Pancreas (tissue), 10 donors: ENCODE measurements around the gene CMKLR1. TPM values are rescaled to one million over a fixed set of nuclear protein-coding genes. Genes with fewer than 3 reads are reported as not detected.

Source experiments
- ATAC-seq, 4 donors: fragments of 200-7000 bp; cut with Tn5 transposase; one replicate each; pipeline versions ENCODE4 v1.8.0 to v1.9.1; 2020; ENCODE audit warnings: mild to moderate bottlenecking in 4 of 4, moderate library complexity in 4 of 4
- DNase-seq, 6 donors: peaks; one replicate each; pipeline ENCODE4 v3.0.0-alpha.2; 2020
- FAIRE-seq: peaks from 2 replicates; lab custom pipeline; 2012; peaks lifted over from hg19 to GRCh38; lab: Jason Lieb, UNC
- H3K27ac ChIP-seq, 4 donors: fragments of 200-600 bp; sonication (generic); 1 replicate in 3 of 4; 2 replicates in 1 of 4; pipeline versions ENCODE4 v1.5.0 to v1.8.0; 2020
- H3K27me3 ChIP-seq, 4 donors: fragments of 200-600 bp; one replicate each; pipeline ENCODE4 v1.8.0; 2021
- H3K36me3 ChIP-seq, 3 donors: fragments of 200-600 bp; sonication (generic) in 1 of 3; one replicate each; pipeline versions ENCODE4 v1.5.0 to v1.8.0; 2020 to 2021
- H3K4me1 ChIP-seq, 3 donors: fragments of 200-600 bp; one replicate each; pipeline ENCODE4 v1.8.0; 2021
- H3K4me3 ChIP-seq, 4 donors: fragments of 200-600 bp; sonication (generic) in 2 of 4; one replicate each; pipeline versions ENCODE4 v1.5.0 to v1.8.0; 2020 to 2021
- H3K9me3 ChIP-seq, 4 donors: fragments of 200-600 bp; one replicate each; pipeline ENCODE4 v1.8.0; 2021
- WGBS, 2 donors: extraction: QIAGEN DNeasy Blood & Tissue Kit; methylation state at CpG; one replicate each; pipeline ENCODE4 v1.1.7; 2013; 5-methylcytosine and 5-hydroxymethylcytosine counted together
- intact Hi-C, 3 donors: fragments of 100-400 bp; cut with DNase I; formaldehyde crosslinking; loops; one replicate each; pipeline versions ENCODE4 v1.11.1 to v1.14.2; 2022
- polyA plus RNA-seq, 2 donors: library from polyadenylated mRNA; stranded (reverse); fragments of 200-250 nt; gene quantifications; one replicate each; pipeline ENCODE4 v1.2.3, GENCODE V29; 2013
- total RNA-seq, 6 donors: library from RNA; stranded (reverse); fragmentation: NEBNext Ultra II Directional in 4 of 6; extraction: Animal tissue kit (Norgen Biotek cat#: 25700) in 4 of 6; gene quantifications; one replicate each; pipeline versions ENCODE4 v1.2.1 to v1.2.4, GENCODE V29; 2021 to 2023
- TF ChIP-seq, protein P1 (sequence below), 4 donors: fragments of 200-600 bp; sonication (generic) in 3 of 4; IDR thresholded peaks; one replicate each; pipeline versions ENCODE4 v1.5.0 to v1.8.0; 2021; ENCODE audit warnings: antibody characterized with exemption in 4 of 4
- donor health status: healthy with polysubstance abuse.
- donor health status: DM: no; HTN: no; CAD: no; lungs with moderate emphysema.
- donor health status: DM: no; HTN: no; CAD: no.
- donor health status: control.
- donor health status: control.
- donor health status: Bipolar disorder and iron deficiency.
- donor health status: DM: yes; HTN: yes; CAD: no.
- donor health status: DM: no; HTN: no; CAD: no.
- donor health status: DM: no; HTN: no; CAD: no.
- donor health status: DM: yes; HTN: yes; CAD: no.

The CMKLR1 gene
- total and polyA plus RNA-seq, 8 donors, result 0.95 to 7.4 (median 1.4) TPM

- H3K4me1 ChIP-seq, result no peaks in the 10 kb centered on the region
- no peaks in the 10 kb centered on the region for H3K27me3 ChIP-seq
- no peak overlapping the region for H3K27ac ChIP-seq
- WGBS, 2 donors, result 74 to 81% methylated on average over 9 of the region's 9 CpGs
- H3K9me3 ChIP-seq, result no peaks in the 10 kb centered on the region
- TF ChIP-seq, protein P1, sequence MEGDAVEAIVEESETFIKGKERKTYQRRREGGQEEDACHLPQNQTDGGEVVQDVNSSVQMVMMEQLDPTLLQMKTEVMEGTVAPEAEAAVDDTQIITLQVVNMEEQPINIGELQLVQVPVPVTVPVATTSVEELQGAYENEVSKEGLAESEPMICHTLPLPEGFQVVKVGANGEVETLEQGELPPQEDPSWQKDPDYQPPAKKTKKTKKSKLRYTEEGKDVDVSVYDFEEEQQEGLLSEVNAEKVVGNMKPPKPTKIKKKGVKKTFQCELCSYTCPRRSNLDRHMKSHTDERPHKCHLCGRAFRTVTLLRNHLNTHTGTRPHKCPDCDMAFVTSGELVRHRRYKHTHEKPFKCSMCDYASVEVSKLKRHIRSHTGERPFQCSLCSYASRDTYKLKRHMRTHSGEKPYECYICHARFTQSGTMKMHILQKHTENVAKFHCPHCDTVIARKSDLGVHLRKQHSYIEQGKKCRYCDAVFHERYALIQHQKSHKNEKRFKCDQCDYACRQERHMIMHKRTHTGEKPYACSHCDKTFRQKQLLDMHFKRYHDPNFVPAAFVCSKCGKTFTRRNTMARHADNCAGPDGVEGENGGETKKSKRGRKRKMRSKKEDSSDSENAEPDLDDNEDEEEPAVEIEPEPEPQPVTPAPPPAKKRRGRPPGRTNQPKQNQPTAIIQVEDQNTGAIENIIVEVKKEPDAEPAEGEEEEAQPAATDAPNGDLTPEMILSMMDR (IDR thresholded peaks at IDR 0.05), result no peak
- intact Hi-C loops, result no loop called here
- H3K36me3 ChIP-seq, result no peaks in the 10 kb centered on the region
- H3K4me3 ChIP-seq, result no peak overlapping the region
- ATAC-seq, result no peak
- DNase-seq, result no peak
- no peak for FAIRE-seq
Measured at GRCh38 chr12:108348842-108349241, 9.7 kb upstream of the CMKLR1 start.

DNA sequence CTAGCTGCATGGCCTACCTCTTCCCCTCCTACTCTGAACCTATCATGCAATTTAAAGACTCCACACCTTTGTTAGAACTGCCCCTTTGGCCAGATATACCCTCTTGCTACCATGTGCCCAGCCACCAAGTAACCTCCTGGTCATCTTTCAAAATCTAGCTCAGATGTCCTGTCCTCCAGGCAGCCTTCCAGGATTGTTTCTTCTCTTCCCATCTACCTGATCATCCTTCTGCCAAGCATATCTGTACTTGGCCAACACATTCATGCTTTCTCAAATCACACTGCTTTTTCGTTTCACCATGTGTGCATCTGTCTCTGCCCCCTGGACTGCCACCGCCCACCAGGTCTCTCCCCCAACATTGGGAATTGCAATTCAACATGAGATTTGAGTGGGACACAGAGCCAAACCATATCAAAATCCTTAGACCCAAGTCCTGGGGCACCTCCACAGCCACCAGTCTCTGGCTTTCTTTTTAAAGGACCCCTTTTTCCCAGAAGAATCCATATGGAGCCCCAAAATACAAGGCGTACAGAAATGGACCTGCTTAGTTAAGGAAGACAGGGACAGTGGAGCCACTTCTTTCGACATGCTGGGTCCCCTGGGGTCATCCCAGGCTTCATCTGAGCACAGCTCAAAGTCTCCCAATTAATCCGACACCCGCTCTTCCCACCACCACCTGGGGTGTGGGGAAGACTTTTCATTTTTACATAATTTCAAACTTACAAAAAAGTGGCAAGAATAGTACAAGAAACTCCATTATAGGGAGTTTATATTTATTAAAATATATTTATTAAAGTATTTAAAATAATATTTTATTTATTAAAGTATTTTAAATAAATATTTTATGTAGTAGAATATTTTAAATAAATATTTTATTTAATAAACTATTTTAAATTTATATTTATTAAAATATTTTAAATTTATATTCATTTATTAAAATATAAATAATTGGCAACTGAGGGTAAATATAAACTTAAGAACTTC, 7.9 kb upstream of the CMKLR1 start:
- FAIRE-seq, result no peak
- 81 to 91% methylated on average over 6 of the region's 6 CpGs for WGBS, 2 donors
- no peak overlapping the region for H3K4me3 ChIP-seq

GRCh38 chr12:108345716-108346633, 6.9 kb upstream of the CMKLR1 start:
- FAIRE-seq (no peak), DNase-seq (no peak), ATAC-seq (no peak)
- Histone ChIP-seq H3K27me3 (no peaks in the 10 kb centered on the region), H3K4me3 (no peak overlapping the region), H3K4me1 (no peaks in the 10 kb centered on the region), H3K36me3 (no peaks in the 10 kb centered on the region), H3K27ac (no peak overlapping the region), H3K9me3 (no peaks in the 10 kb centered on the region)
- TF ChIP-seq, protein P1 (IDR thresholded peaks at IDR 0.05), result no peak
- 47% methylated on average over 8 of the region's 8 CpGs for WGBS, 2 donors
- intact Hi-C loops, result no loop called here

More for the DNA sequence above, 7.9 kb upstream of the CMKLR1 start:
- H3K27me3 ChIP-seq, result no peaks in the 10 kb centered on the region
- no peaks in the 10 kb centered on the region for H3K9me3 ChIP-seq
- ATAC-seq (no peak), DNase-seq (no peak)
- H3K27ac ChIP-seq, result no peak overlapping the region
- TF ChIP-seq, protein P1 (IDR thresholded peaks at IDR 0.05), result no peak
- intact Hi-C loops, result no loop called here
- H3K4me1 ChIP-seq, result no peaks in the 10 kb centered on the region
- no peaks in the 10 kb centered on the region for H3K36me3 ChIP-seq

DNA sequence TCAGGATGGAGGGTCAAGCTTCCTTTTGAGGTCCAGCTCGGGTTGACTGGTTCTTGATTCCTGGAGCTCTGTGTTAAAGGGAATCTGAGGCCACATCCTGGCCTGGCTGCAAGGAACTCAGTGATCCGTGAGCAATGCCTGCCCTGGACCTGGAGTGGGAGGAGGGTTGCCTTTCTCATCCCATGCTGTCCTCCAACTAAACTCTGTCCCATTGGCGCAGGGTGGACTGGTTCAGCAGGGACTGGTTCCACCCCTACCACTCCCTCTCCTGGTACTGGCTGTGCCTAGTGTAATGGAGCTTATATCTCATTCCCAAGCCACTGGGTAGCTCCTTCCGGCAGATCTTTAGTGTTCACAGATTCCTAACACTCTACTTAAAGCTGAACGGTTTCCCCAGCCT, 3.9 kb upstream of the CMKLR1 start:
- H3K9me3 ChIP-seq, result no peaks in the 10 kb centered on the region
- TF ChIP-seq, protein P1 (IDR thresholded peaks at IDR 0.05), result no peak
- ATAC-seq, result no peak
- intact Hi-C loops, result no loop called here
- no peak overlapping the region for H3K27ac ChIP-seq
- H3K36me3 ChIP-seq, result no peaks in the 10 kb centered on the region
- no peaks in the 10 kb centered on the region for H3K4me1 ChIP-seq
- no peaks in the 10 kb centered on the region for H3K27me3 ChIP-seq
- no peak for FAIRE-seq
- WGBS, 2 donors, result 45 to 50% methylated on average over 5 of the region's 5 CpGs
- no peak overlapping the region for H3K4me3 ChIP-seq
- no peak for DNase-seq
